OCI-LY1 (cell line): ENCODE results near the gene ALCAM.

Experiments used
- H2AFZ ChIP-seq: fragments of 200-600 bp; sonication (generic), shearing (Covaris generic); 2 replicates; pipeline ENCODE4 v1.6.0; 2014; ENCODE audit warnings: antibody characterized with exemption, mild to moderate bottlenecking, low read length
- H3F3A ChIP-seq: fragments of 200-600 bp; sonication (generic), shearing (Covaris generic); 2 replicates; pipeline ENCODE4 v1.6.0; 2014; ENCODE audit warnings: mild to moderate bottlenecking, antibody characterized with exemption, low read length, moderate library complexity; ENCODE audit not compliant: insufficient read depth
- H3K27ac ChIP-seq: fragments of 200-600 bp; sonication (generic); 2 replicates; pipeline ENCODE4 v1.5.1; 2014; ENCODE audit warnings: low read length, mixed run types, mild to moderate bottlenecking, low read depth; ENCODE audit not compliant: poor library complexity, severe bottlenecking
- H3K27me3 ChIP-seq: fragments of 200-600 bp; sonication (generic); 2 replicates; pipeline ENCODE4 v1.6.0; 2014; ENCODE audit warnings: antibody characterized with exemption, mild to moderate bottlenecking, low read length, moderate library complexity; ENCODE audit not compliant: insufficient read depth
- H3K36me3 ChIP-seq: fragments of 200-600 bp; sonication (generic); 2 replicates; pipeline ENCODE4 v1.6.1; 2014; ENCODE audit warnings: mild to moderate bottlenecking, antibody characterized with exemption, low read length, moderate library complexity, mixed read lengths; ENCODE audit not compliant: insufficient read depth
- H3K4me1 ChIP-seq: fragments of 200-600 bp; sonication (generic); 2 replicates; pipeline ENCODE4 v1.5.1; 2014; ENCODE audit warnings: mild to moderate bottlenecking, low read length, moderate library complexity; ENCODE audit not compliant: insufficient read depth, severe bottlenecking
- H3K4me2 ChIP-seq: fragments of 200-600 bp; sonication (generic), shearing (Covaris generic); 2 replicates; pipeline ENCODE4 v1.6.1; 2014; ENCODE audit warnings: low read length
- H3K4me3 ChIP-seq: fragments of 200-600 bp; sonication (generic); 2 replicates; pipeline ENCODE4 v1.5.1; 2014; ENCODE audit warnings: low read length, low read depth, mild to moderate bottlenecking, mixed read lengths; ENCODE audit not compliant: poor library complexity, severe bottlenecking
- H3K79me2 ChIP-seq: fragments of 200-600 bp; shearing (Covaris generic); 2 replicates; pipeline ENCODE4 v1.6.1; 2016; ENCODE audit warnings: mixed run types, low read length, mixed read lengths; ENCODE audit not compliant: insufficient read depth
- H3K9ac ChIP-seq: fragments of 200-600 bp; sonication (generic), shearing (Covaris generic); 2 replicates; pipeline ENCODE4 v1.6.1; 2014; ENCODE audit warnings: mild to moderate bottlenecking, low read length, mixed read lengths
- H3K9me2 ChIP-seq: fragments of 200-600 bp; sonication (generic), shearing (Covaris generic); 2 replicates; pipeline ENCODE4 v1.6.1; 2014; ENCODE audit warnings: low read depth, mild to moderate bottlenecking, low read length, mixed read lengths
- H3K9me3 ChIP-seq: fragments of 200-600 bp; shearing (Covaris generic); 2 replicates; pipeline ENCODE4 v1.6.1; 2014; ENCODE audit warnings: low read length, mixed read lengths
- H4K20me1 ChIP-seq: fragments of 200-600 bp; sonication (generic), shearing (Covaris generic); 2 replicates; pipeline ENCODE4 v1.6.0; 2016; ENCODE audit warnings: mild to moderate bottlenecking, low read length; ENCODE audit not compliant: insufficient read depth
- CTCF ChIP-seq: fragments of 200-600 bp; sonication (generic), shearing (Covaris generic); IDR thresholded peaks from 2 replicates; pipeline ENCODE4 v1.5.1; 2017; ENCODE audit warnings: mild to moderate bottlenecking, antibody characterized with exemption, low read length, moderate library complexity, mixed read lengths
- EZH2 ChIP-seq: fragments of 200-600 bp; sonication (generic), shearing (Covaris generic); IDR thresholded peaks from 2 replicates; pipeline ENCODE4 v1.8.0; 2017; ENCODE audit warnings: borderline replicate concordance, mixed run types, mild to moderate bottlenecking, antibody characterized with exemption, low read length, moderate library complexity, mixed read lengths

The ALCAM gene

GRCh38 chr3:105440113-105440512, 73.4 kb downstream of the ALCAM start:
- TF ChIP-seq CTCF (no peak), EZH2 (no peak)
- Histone ChIP-seq H3K79me2 (peaks cover 6% of the 10 kb centered on the region), H3K9me3 (no peaks in the 10 kb centered on the region), H3K9ac (no peak overlapping the region), H3K9me2 (no peaks in the 10 kb centered on the region), H2AFZ (no peak overlapping the region), H3K27ac (no peak overlapping the region), H3K36me3 (peaks cover 4% of the 10 kb centered on the region; the same call in 1 of the 2 replicates), H3K27me3 (no peaks in the 10 kb centered on the region), H3K4me2 (no peak overlapping the region), H3F3A (no peaks in the 10 kb centered on the region; the same call in 1 of the 2 replicates), H4K20me1 (no peaks in the 10 kb centered on the region), H3K4me1 (no peaks in the 10 kb centered on the region), H3K4me3 (no peak overlapping the region)

DNA sequence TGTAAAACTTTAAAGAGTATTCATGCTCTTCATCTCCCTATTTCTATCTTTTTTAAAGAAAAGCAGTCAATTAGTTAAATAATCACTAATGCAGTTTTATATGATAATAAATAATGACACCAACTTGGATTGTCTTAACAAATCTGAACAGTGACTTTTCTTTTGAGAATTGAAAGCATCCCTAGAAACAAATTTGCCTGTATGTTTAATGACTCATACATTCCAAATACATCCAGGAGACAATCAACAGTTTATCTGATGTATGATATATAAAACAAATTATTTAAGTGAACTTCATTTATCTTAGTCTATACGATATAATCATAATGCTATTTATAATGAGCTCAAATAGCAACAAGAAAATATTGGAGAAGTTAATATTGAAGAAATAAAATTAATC, 78.0 kb downstream of the ALCAM start:
- Histone ChIP-seq H3K4me1 (no peaks in the 10 kb centered on the region), H3K79me2 (0 out of 2 replicates have a peak, but pooled peaks cover 1% of the 10 kb centered on the region), H3K4me2 (no peak overlapping the region), H3K9me3 (no peaks in the 10 kb centered on the region), H3K4me3 (no peak overlapping the region), H3K27me3 (no peaks in the 10 kb centered on the region), H4K20me1 (no peaks in the 10 kb centered on the region), H3K36me3 (peaks cover 4% of the 10 kb centered on the region; the same call in 1 of the 2 replicates), H3K9ac (no peak overlapping the region), H3F3A (peaks cover 2% of the 10 kb centered on the region; the same call in 1 of the 2 replicates), H3K27ac (no peak overlapping the region), H3K9me2 (no peaks in the 10 kb centered on the region), H2AFZ (no peak overlapping the region)
- TF ChIP-seq EZH2 (no peak), CTCF (no peak)

GRCh38 chr3:105448338-105448982, 81.8 kb downstream of the ALCAM start:
- H3K36me3 ChIP-seq, result no peaks in the 10 kb centered on the region; the same call in 1 of the 2 replicates
- no peaks in the 10 kb centered on the region for H3K9me2 ChIP-seq
- no peak overlapping the region for H3K9ac ChIP-seq
- H3K27ac ChIP-seq, result no peak overlapping the region
- no peak overlapping the region for H3K4me3 ChIP-seq
- H3K9me3 ChIP-seq, result no peaks in the 10 kb centered on the region
- H3K4me1 ChIP-seq, result no peaks in the 10 kb centered on the region
- H3F3A ChIP-seq, result peaks cover 2% of the 10 kb centered on the region; the same call in 1 of the 2 replicates
- H4K20me1 ChIP-seq, result no peaks in the 10 kb centered on the region
- H3K79me2 ChIP-seq, result no peaks in the 10 kb centered on the region
- H3K4me2 ChIP-seq, result no peak overlapping the region
- H2AFZ ChIP-seq, result no peak overlapping the region
- TF ChIP-seq CTCF (no peak), EZH2 (no peak)
- H3K27me3 ChIP-seq, result no peaks in the 10 kb centered on the region
